Spleen (tissue), 7 donors: ENCODE results near the gene GABRG3.

Experiments
- CTCF ChIP-seq, 11 experiments: fragments of 200-600 bp in 7 of 11; fragments of 450-650 bp in 4 of 11; sonication (generic) in 4 of 11; IDR thresholded peaks in 8 of 11; conservative IDR thresholded peaks in 3 of 11; 1 replicate in 7 of 11; 2 replicates in 4 of 11; pipeline versions ENCODE4 v1.4.0 to v1.8.0; 2016 to 2021; ENCODE audit warnings: antibody characterized with exemption in 11 of 11, inconsistent platforms in 4 of 11, mild to moderate bottlenecking in 1 of 11
- POLR2A ChIP-seq, 3 donors: fragments of 450-650 bp; IDR thresholded peaks; one replicate each; pipeline ENCODE4 v1.5.1; 2017; ENCODE audit warnings: antibody characterized with exemption in 3 of 3, mild to moderate bottlenecking in 1 of 3
- POLR2AphosphoS5 ChIP-seq, 3 donors: sonication (generic); formaldehyde crosslinking; IDR thresholded peaks; one replicate each; pipeline ENCODE4 v1.5.1; 2017; ENCODE audit warnings: antibody characterized with exemption in 3 of 3
- donor health status: DM: no; HTN: no; CAD: no; lungs with moderate emphysema.
- donor health status: DM: no; HTN: no; CAD: no.
- donor health status: DM: no; HTN: no; CAD: no.

- TF ChIP-seq CTCF (IDR thresholded peaks at IDR 0.05 in 8 of 11, conservative IDR thresholded peaks at IDR 0.05 in 3 of 11) (no peak), POLR2A (IDR thresholded peaks at IDR 0.05) (no peak), POLR2AphosphoS5 (IDR thresholded peaks at IDR 0.05) (no peak)
Observed at GRCh38 chr15:27339138-27339537, 368.2 kb downstream of the GABRG3 start.
